Neural cell (in vitro differentiated cells): ENCODE measurements around the gene KSR2. TPM values are rescaled to one million over a fixed set of nuclear protein-coding genes. Genes with fewer than 3 reads are reported as not detected.
"Not testable (repeated sequence)": the region's sequence is repeated elsewhere in the genome, so short reads cannot be mapped to it uniquely, and the experiment has no call there.

ENCODE experiments used
- H2AFZ ChIP-seq: fragments of 200-600, 300-800 bp; sonication (generic), shearing (Covaris generic); 2 replicates; pipeline ENCODE4 v1.6.0; 2014; ENCODE audit warnings: low read depth, mild to moderate bottlenecking, antibody characterized with exemption, low read length, moderate library complexity
- H3F3A ChIP-seq: fragments of 200-600 bp; shearing (Covaris generic); 2 replicates; pipeline ENCODE4 v1.6.1; 2016; ENCODE audit warnings: mild to moderate bottlenecking, moderate library complexity, mixed read lengths, antibody characterized with exemption, low read length; ENCODE audit not compliant: insufficient read depth, poor library complexity, severe bottlenecking
- H3K27ac ChIP-seq: fragments of 200-600, 300-800 bp; sonication (generic), shearing (Covaris generic); 2 replicates; pipeline ENCODE4 v1.5.1; 2014; ENCODE audit warnings: mild to moderate bottlenecking, low read length, moderate library complexity
- H3K27me3 ChIP-seq: fragments of 300-800, 200-600 bp; sonication (generic), shearing (Covaris generic); 2 replicates; pipeline ENCODE4 v1.6.0; 2014; ENCODE audit warnings: mild to moderate bottlenecking, low read depth, low read length, moderate library complexity; ENCODE audit not compliant: insufficient read depth
- H3K36me3 ChIP-seq: fragments of 300-800, 200-600 bp; sonication (generic), shearing (Covaris generic); 2 replicates; pipeline ENCODE4 v1.5.1; 2014; ENCODE audit warnings: mild to moderate bottlenecking, antibody characterized with exemption, low read length, moderate library complexity; ENCODE audit not compliant: insufficient read depth
- H3K4me2 ChIP-seq: fragments of 300-800, 200-600 bp; sonication (generic), shearing (Covaris generic); 2 replicates; pipeline ENCODE4 v1.6.0; 2014; ENCODE audit warnings: mild to moderate bottlenecking, low read length
- H3K4me3 ChIP-seq: fragments of 300-800, 200-600 bp; sonication (generic), shearing (Covaris generic); 2 replicates; pipeline ENCODE4 v1.5.1; 2014; ENCODE audit warnings: mild to moderate bottlenecking, low read length, moderate library complexity
- H3K79me2 ChIP-seq: fragments of 200-600 bp; shearing (Covaris generic); replicated peaks from 2 replicates; pipeline ENCODE4 v1.6.0; 2014; ENCODE audit warnings: mild to moderate bottlenecking, low read length, moderate library complexity; ENCODE audit not compliant: insufficient read depth
- H3K9ac ChIP-seq: fragments of 300-800, 200-600 bp; sonication (generic), shearing (Covaris generic); 2 replicates; pipeline ENCODE4 v1.6.1; 2016; ENCODE audit warnings: mild to moderate bottlenecking, low read length, mixed read lengths
- H3K9me2 ChIP-seq: fragments of 200-600 bp; shearing (Covaris generic); 2 replicates; pipeline ENCODE4 v1.6.1; 2016; ENCODE audit warnings: mild to moderate bottlenecking, low read length, mixed read lengths; ENCODE audit not compliant: insufficient read depth
- H3K9me3 ChIP-seq: fragments of 200-600, 300-800 bp; sonication (generic), shearing (Covaris generic); 2 replicates; pipeline ENCODE4 v1.6.1; 2016; ENCODE audit warnings: mild to moderate bottlenecking, mixed run types, low read length, moderate library complexity, mixed read lengths
- H4K20me1 ChIP-seq: fragments of 200-600 bp; shearing (Covaris generic); 2 replicates; pipeline ENCODE4 v1.6.1; 2016; ENCODE audit warnings: mild to moderate bottlenecking, mixed run types; ENCODE audit not compliant: insufficient read depth
- CTCF ChIP-seq: fragments of 450-650 bp; IDR thresholded peaks from 2 replicates; pipeline ENCODE4 v1.5.1; 2014; ENCODE audit warnings: antibody characterized with exemption, mild to moderate bottlenecking, moderate library complexity; ENCODE audit not compliant: poor library complexity, severe bottlenecking
- EP300 ChIP-seq: fragments of 450-650 bp; conservative IDR thresholded peaks from 2 replicates; pipeline ENCODE4 v1.6.1; 2014; ENCODE audit warnings: antibody characterized with exemption, mild to moderate bottlenecking, moderate library complexity; ENCODE audit not compliant: poor library complexity, severe bottlenecking
- EZH2 ChIP-seq: fragments of 200-600, 300-800 bp; shearing (Covaris generic), sonication (generic); IDR thresholded peaks from 2 replicates; pipeline ENCODE4 v1.6.1; 2014; ENCODE audit warnings: antibody characterized with exemption, low read length, borderline replicate concordance, mild to moderate bottlenecking; ENCODE audit not compliant: insufficient read depth, poor library complexity, severe bottlenecking
- MXI1 ChIP-seq: fragments of 450-650 bp; conservative IDR thresholded peaks from 2 replicates; pipeline ENCODE4 v1.6.1; 2014; ENCODE audit warnings: antibody characterized with exemption, mild to moderate bottlenecking; ENCODE audit not compliant: poor library complexity, severe bottlenecking
- POLR2AphosphoS5 ChIP-seq: IDR thresholded peaks from 2 replicates; pipeline ENCODE4 v1.6.1; 2012
- RAD21 ChIP-seq: fragments of 450-650 bp; conservative IDR thresholded peaks from 2 replicates; pipeline ENCODE4 v1.6.1; 2014; ENCODE audit warnings: antibody characterized with exemption, mild to moderate bottlenecking, moderate library complexity
- SMC3 ChIP-seq: fragments of 450-650 bp; conservative IDR thresholded peaks from 2 replicates; pipeline ENCODE4 v1.6.1; 2014; ENCODE audit warnings: antibody characterized with exemption, mild to moderate bottlenecking, moderate library complexity; ENCODE audit not compliant: poor library complexity
- TAF1 ChIP-seq: IDR thresholded peaks from 2 replicates; pipeline ENCODE4 v1.6.1; 2012; ENCODE audit warnings: low read depth
- polyA plus RNA-seq: library from polyadenylated mRNA; depleted of rRNA; stranded (reverse); fragments of >200 nt; gene quantifications from 2 replicates; pipeline ENCODE4 v1.2.3, GENCODE V29; 2014
- TF ChIP-seq, protein P1 (sequence below): IDR thresholded peaks from 2 replicates; pipeline ENCODE4 v1.6.1; 2012; ENCODE audit warnings: borderline replicate concordance

The KSR2 gene
- polyA plus RNA-seq, 1 donor from 2014 or later = 3.0 TPM

- H3K27me3 ChIP-seq = no peaks in the 10 kb centered on the region
- no peak overlapping the region for H3K27ac ChIP-seq
- no peaks in the 10 kb centered on the region for H3K9me3 ChIP-seq
- no peaks in the 10 kb centered on the region for H3K9me2 ChIP-seq
- H3K79me2 ChIP-seq = no peaks in the 10 kb centered on the region
- TF ChIP-seq EZH2 = no peak
- no peak for TF ChIP-seq MXI1
- no peak for TF ChIP-seq EP300
- no peak for TF ChIP-seq RAD21
- no peak for TF ChIP-seq POLR2AphosphoS5
- TF ChIP-seq, protein P1, sequence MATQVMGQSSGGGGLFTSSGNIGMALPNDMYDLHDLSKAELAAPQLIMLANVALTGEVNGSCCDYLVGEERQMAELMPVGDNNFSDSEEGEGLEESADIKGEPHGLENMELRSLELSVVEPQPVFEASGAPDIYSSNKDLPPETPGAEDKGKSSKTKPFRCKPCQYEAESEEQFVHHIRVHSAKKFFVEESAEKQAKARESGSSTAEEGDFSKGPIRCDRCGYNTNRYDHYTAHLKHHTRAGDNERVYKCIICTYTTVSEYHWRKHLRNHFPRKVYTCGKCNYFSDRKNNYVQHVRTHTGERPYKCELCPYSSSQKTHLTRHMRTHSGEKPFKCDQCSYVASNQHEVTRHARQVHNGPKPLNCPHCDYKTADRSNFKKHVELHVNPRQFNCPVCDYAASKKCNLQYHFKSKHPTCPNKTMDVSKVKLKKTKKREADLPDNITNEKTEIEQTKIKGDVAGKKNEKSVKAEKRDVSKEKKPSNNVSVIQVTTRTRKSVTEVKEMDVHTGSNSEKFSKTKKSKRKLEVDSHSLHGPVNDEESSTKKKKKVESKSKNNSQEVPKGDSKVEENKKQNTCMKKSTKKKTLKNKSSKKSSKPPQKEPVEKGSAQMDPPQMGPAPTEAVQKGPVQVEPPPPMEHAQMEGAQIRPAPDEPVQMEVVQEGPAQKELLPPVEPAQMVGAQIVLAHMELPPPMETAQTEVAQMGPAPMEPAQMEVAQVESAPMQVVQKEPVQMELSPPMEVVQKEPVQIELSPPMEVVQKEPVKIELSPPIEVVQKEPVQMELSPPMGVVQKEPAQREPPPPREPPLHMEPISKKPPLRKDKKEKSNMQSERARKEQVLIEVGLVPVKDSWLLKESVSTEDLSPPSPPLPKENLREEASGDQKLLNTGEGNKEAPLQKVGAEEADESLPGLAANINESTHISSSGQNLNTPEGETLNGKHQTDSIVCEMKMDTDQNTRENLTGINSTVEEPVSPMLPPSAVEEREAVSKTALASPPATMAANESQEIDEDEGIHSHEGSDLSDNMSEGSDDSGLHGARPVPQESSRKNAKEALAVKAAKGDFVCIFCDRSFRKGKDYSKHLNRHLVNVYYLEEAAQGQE = no peak
- TF ChIP-seq TAF1 = no peak
- no peak for TF ChIP-seq CTCF
- no peak for TF ChIP-seq SMC3
- H3F3A ChIP-seq = no peaks in the 10 kb centered on the region
- H3K36me3 ChIP-seq = no peaks in the 10 kb centered on the region
- no peak overlapping the region for H3K4me3 ChIP-seq
- H3K9ac ChIP-seq = no peak overlapping the region
- no peaks in the 10 kb centered on the region for H4K20me1 ChIP-seq
- no peak overlapping the region for H3K4me2 ChIP-seq
- H2AFZ ChIP-seq = no peak overlapping the region
Observed at GRCh38 chr12:117750657-117751056, 218.1 kb downstream of the KSR2 start.

GRCh38 chr12:117749431-117749830 is 219.4 kb downstream of the KSR2 start:
- no peaks in the 10 kb centered on the region for H3F3A ChIP-seq
- TF ChIP-seq POLR2AphosphoS5 (no peak), EP300 (no peak), EZH2 (no peak), RAD21 (no peak), SMC3 (no peak), CTCF (no peak), TAF1 (no peak), MXI1 (no peak)
- TF ChIP-seq, protein P1 = no peak
- H3K4me3 ChIP-seq = no peak overlapping the region
- no peak overlapping the region for H3K27ac ChIP-seq
- H3K9ac ChIP-seq = no peak overlapping the region
- H3K9me3 ChIP-seq = no peaks in the 10 kb centered on the region
- H2AFZ ChIP-seq = no peak overlapping the region
- no peaks in the 10 kb centered on the region for H4K20me1 ChIP-seq
- H3K27me3 ChIP-seq = no peaks in the 10 kb centered on the region
- no peaks in the 10 kb centered on the region for H3K79me2 ChIP-seq
- no peaks in the 10 kb centered on the region for H3K36me3 ChIP-seq
- H3K4me2 ChIP-seq = no peak overlapping the region
- H3K9me2 ChIP-seq = no peaks in the 10 kb centered on the region

DNA sequence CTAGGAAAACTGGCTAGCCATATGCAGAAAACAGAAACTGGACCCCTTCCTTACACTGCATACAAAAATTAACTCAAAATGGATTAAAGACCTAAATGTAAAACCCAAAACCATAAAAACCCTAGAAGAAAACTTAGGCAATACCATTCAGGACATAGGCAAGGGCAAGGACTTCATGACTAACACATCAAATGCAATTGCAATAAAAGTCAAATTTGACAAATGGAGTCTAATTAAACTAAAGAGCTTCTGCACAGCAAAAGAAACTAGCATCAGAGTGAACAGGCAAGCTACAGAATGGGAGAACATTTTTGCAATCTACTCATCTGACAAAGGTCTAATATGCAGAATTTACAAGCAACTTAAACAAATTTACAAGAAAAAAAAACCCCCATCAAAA is 222.4 kb downstream of the KSR2 start:
- not testable (repeated sequence) for H4K20me1 ChIP-seq, H3K9ac ChIP-seq, H3K4me2 ChIP-seq, H3K9me3 ChIP-seq, H3K36me3 ChIP-seq, H3K27ac ChIP-seq, H3F3A ChIP-seq, H3K4me3 ChIP-seq, H3K9me2 ChIP-seq, H3K27me3 ChIP-seq, H2AFZ ChIP-seq, H3K79me2 ChIP-seq
